ENCODE measurements around the gene SETD4.

DNA sequence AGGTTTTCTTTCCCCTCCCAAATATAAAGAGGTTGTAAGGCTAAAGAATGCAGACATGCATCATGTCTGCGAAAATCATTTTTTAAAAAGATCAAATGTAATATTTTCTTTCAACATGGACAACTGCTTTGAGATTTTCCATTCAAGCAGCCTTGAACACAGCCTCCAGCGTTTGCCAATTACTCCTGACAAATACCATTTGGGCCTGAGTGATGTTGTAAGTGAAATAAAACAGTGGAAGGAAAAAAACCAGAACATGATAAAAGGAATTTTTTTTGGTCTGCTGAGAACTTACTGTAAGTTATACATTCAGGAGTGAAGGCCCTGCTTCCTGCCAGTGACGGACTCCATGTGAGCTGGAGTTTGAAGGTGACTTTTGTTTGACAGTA is 37.2 kb downstream of the SETD4 start:
- TF ChIP-seq, protein P1, sequence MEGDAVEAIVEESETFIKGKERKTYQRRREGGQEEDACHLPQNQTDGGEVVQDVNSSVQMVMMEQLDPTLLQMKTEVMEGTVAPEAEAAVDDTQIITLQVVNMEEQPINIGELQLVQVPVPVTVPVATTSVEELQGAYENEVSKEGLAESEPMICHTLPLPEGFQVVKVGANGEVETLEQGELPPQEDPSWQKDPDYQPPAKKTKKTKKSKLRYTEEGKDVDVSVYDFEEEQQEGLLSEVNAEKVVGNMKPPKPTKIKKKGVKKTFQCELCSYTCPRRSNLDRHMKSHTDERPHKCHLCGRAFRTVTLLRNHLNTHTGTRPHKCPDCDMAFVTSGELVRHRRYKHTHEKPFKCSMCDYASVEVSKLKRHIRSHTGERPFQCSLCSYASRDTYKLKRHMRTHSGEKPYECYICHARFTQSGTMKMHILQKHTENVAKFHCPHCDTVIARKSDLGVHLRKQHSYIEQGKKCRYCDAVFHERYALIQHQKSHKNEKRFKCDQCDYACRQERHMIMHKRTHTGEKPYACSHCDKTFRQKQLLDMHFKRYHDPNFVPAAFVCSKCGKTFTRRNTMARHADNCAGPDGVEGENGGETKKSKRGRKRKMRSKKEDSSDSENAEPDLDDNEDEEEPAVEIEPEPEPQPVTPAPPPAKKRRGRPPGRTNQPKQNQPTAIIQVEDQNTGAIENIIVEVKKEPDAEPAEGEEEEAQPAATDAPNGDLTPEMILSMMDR (conservative IDR thresholded peaks at IDR 0.05; ENCODE audit: low read depth, low read length), result no peak
- no peak for TF ChIP-seq MXI1 (IDR thresholded peaks at IDR 0.05; ENCODE audit: borderline replicate concordance, low read depth, low read length)
- TF ChIP-seq POLR2A (IDR thresholded peaks at IDR 0.05; ENCODE audit: low read depth, low read length), result no peak
- TF ChIP-seq CEBPB (IDR thresholded peaks at IDR 0.05; ENCODE audit: low read depth, low read length), result no peak
- TF ChIP-seq BHLHE40 (IDR thresholded peaks at IDR 0.05; ENCODE audit: low read depth, low read length), result no peak
- TF ChIP-seq, protein P2, sequence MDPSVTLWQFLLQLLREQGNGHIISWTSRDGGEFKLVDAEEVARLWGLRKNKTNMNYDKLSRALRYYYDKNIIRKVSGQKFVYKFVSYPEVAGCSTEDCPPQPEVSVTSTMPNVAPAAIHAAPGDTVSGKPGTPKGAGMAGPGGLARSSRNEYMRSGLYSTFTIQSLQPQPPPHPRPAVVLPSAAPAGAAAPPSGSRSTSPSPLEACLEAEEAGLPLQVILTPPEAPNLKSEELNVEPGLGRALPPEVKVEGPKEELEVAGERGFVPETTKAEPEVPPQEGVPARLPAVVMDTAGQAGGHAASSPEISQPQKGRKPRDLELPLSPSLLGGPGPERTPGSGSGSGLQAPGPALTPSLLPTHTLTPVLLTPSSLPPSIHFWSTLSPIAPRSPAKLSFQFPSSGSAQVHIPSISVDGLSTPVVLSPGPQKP (IDR thresholded peaks at IDR 0.05; ENCODE audit: borderline replicate concordance, low read depth, low read length), result no peak
- TF ChIP-seq SMC3 (IDR thresholded peaks at IDR 0.05; ENCODE audit: low read depth, low read length), result no peak
- TF ChIP-seq USF2 (IDR thresholded peaks at IDR 0.05; ENCODE audit: low read depth, low read length), result no peak
- no peak for TF ChIP-seq RAD21 (IDR thresholded peaks at IDR 0.05; ENCODE audit: low read length)
- no peak for TF ChIP-seq FOS (IDR thresholded peaks at IDR 0.05; ENCODE audit: low read depth, low read length)
- no peak for TF ChIP-seq MAFK (IDR thresholded peaks at IDR 0.05; ENCODE audit: low read depth, low read length)
- no peak for TF ChIP-seq MAZ (IDR thresholded peaks at IDR 0.05; ENCODE audit: borderline replicate concordance, low read depth, low read length)

All from IMR-90 (cell line).